AG09309 (cell line): ENCODE results near the gene AQP12A.
"Not testable (repeated sequence)": the region's sequence is repeated elsewhere in the genome, so short reads cannot be mapped to it uniquely, and the experiment has no call there.

Experiments
- DNase-seq: peaks from one replicate; pipeline ENCODE4 v3.0.0-alpha.2; 2010; ENCODE audit warnings: low read depth
- H3K4me3 ChIP-seq: 2 replicates; pipeline ENCODE4 v1.5.1; 2011; ENCODE audit warnings: mild to moderate bottlenecking, low read depth, low read length, moderate library complexity; ENCODE audit not compliant: control insufficient read depth
- CTCF ChIP-seq: IDR thresholded peaks from 2 replicates; pipeline ENCODE4 v1.5.1; 2011; ENCODE audit warnings: mild to moderate bottlenecking, low read depth, low read length, inconsistent platforms; ENCODE audit not compliant: insufficient read depth, control insufficient read depth; ENCODE audit errors: missing control alignments

The AQP12A gene

GRCh38 chr2:240648155-240648649 lies 43.5 kb upstream of the AQP12A start:
- TF ChIP-seq CTCF: no peak
- no peak overlapping the region for H3K4me3 ChIP-seq
- DNase-seq: no peak

- DNase-seq: no peak
- no peak for TF ChIP-seq CTCF
- H3K4me3 ChIP-seq: no peak overlapping the region
Observed at GRCh38 chr2:240648650-240649275, 42.9 kb upstream of the AQP12A start.

GRCh38 chr2:240649331-240649730 lies 42.3 kb upstream of the AQP12A start:
- no peak overlapping the region for H3K4me3 ChIP-seq
- TF ChIP-seq CTCF: no peak
- DNase-seq: no peak

GRCh38 chr2:240650254-240650965 lies 41.3 kb upstream of the AQP12A start:
- no peak for TF ChIP-seq CTCF
- no peak for DNase-seq
- no peak overlapping the region for H3K4me3 ChIP-seq

- H3K4me3 ChIP-seq: no peak overlapping the region
- TF ChIP-seq CTCF: no peak
- no peak for DNase-seq
Observed at GRCh38 chr2:240651185-240651584, 40.5 kb upstream of the AQP12A start.

GRCh38 chr2:240655931-240656886 lies 35.5 kb upstream of the AQP12A start:
- H3K4me3 ChIP-seq: no peak overlapping the region
- TF ChIP-seq CTCF: no peak
- DNase-seq: no peak

- DNase-seq, H3K4me3 ChIP-seq: not testable (repeated sequence)
Observed at GRCh38 chr2:240659883-240660282, 31.8 kb upstream of the AQP12A start.
